Ishikawa (cell line): ENCODE measurements around the gene RPL14.

Source experiments
- CEBPB ChIP-seq: IDR thresholded peaks from 2 replicates; pipeline ENCODE4 v1.6.1; 2012
- CREB1 ChIP-seq: IDR thresholded peaks from 2 replicates; pipeline ENCODE4 v1.6.1; 2012; ENCODE audit warnings: low read depth
- EGR1 ChIP-seq: IDR thresholded peaks from 2 replicates; pipeline ENCODE4 v1.6.1; 2012
- EP300 ChIP-seq: IDR thresholded peaks from 2 replicates; pipeline ENCODE4 v1.6.1; 2012; ENCODE audit warnings: borderline replicate concordance
- FOXM1 ChIP-seq: IDR thresholded peaks from 2 replicates; pipeline ENCODE4 v1.6.1; 2012; ENCODE audit warnings: low read depth, borderline replicate concordance
- NFIC ChIP-seq: IDR thresholded peaks from 2 replicates; pipeline ENCODE4 v1.6.1; 2012
- RAD21 ChIP-seq: IDR thresholded peaks from 2 replicates; pipeline ENCODE4 v1.6.1; 2012; ENCODE audit warnings: low read depth
- TAF1 ChIP-seq: IDR thresholded peaks from 2 replicates; pipeline ENCODE4 v1.6.1; 2012; ENCODE audit warnings: low read depth, mild to moderate bottlenecking
- TCF12 ChIP-seq: IDR thresholded peaks from 2 replicates; pipeline ENCODE4 v1.6.1; 2012; ENCODE audit warnings: low read depth
- TEAD4 ChIP-seq: IDR thresholded peaks from 2 replicates; pipeline ENCODE4 v1.6.1; 2012
- YY1 ChIP-seq: IDR thresholded peaks from 2 replicates; pipeline ENCODE4 v1.6.1; 2012; ENCODE audit warnings: low read depth
- ZBTB7A ChIP-seq: IDR thresholded peaks from 2 replicates; pipeline ENCODE4 v1.6.1; 2012; ENCODE audit warnings: low read depth
- TF ChIP-seq, protein P1 (sequence below): IDR thresholded peaks from 2 replicates; pipeline ENCODE4 v1.6.1; 2012
- TF ChIP-seq, protein P2 (sequence below): IDR thresholded peaks from 2 replicates; pipeline ENCODE4 v1.6.1; 2012; ENCODE audit warnings: low read depth, mild to moderate bottlenecking
- TF ChIP-seq, protein P3 (sequence below): IDR thresholded peaks from 2 replicates; pipeline ENCODE4 v1.6.1; 2012

Gene RPL14

DNA sequence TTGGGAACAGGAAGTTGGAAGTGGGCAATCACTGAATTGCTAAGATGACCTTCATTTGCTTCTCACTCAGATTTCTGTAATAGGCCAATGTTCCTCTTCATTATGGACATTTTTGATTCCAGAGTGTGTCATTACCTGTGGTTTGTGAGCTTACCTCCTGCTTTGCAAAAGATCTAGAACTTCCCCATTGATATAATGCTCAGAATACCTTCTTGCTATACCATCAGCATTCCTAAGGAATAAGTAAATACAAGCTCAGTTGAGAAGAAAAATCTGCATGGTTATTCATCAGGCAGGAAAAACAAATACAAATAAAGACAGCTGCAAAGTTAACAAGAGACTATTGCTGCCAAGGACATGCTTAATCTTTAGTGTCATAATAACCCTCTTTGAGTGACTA is 5.6 kb upstream of the RPL14 start:
- TF ChIP-seq NFIC (no peak), EP300 (no peak)

DNA sequence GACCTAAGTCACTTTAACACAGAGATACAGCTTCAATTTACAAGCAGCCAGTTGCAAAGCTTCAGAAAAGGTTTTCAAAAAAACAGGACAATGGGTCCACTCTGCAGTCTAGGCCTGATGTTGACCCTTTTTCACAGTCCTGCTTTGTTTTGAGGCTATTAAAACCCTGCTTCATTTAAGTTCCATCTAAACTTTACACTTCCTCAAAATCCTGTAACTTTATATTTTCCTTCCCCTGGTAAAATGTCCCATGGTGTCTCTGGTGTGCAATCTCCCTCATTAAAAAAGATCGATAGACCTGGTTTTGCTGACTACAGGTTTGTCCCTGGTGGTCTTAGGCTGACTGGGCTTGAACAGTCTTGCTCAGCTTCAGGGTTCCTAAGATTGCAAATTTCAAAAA is 5.1 kb upstream of the RPL14 start:
- no peak for TF ChIP-seq FOXM1
- TF ChIP-seq, protein P1, sequence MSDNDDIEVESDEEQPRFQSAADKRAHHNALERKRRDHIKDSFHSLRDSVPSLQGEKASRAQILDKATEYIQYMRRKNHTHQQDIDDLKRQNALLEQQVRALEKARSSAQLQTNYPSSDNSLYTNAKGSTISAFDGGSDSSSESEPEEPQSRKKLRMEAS = no peak
- TF ChIP-seq TAF1 = no peak
- no peak for TF ChIP-seq TEAD4
- TF ChIP-seq NFIC = no peak
- no peak for TF ChIP-seq YY1
- TF ChIP-seq, protein P2, sequence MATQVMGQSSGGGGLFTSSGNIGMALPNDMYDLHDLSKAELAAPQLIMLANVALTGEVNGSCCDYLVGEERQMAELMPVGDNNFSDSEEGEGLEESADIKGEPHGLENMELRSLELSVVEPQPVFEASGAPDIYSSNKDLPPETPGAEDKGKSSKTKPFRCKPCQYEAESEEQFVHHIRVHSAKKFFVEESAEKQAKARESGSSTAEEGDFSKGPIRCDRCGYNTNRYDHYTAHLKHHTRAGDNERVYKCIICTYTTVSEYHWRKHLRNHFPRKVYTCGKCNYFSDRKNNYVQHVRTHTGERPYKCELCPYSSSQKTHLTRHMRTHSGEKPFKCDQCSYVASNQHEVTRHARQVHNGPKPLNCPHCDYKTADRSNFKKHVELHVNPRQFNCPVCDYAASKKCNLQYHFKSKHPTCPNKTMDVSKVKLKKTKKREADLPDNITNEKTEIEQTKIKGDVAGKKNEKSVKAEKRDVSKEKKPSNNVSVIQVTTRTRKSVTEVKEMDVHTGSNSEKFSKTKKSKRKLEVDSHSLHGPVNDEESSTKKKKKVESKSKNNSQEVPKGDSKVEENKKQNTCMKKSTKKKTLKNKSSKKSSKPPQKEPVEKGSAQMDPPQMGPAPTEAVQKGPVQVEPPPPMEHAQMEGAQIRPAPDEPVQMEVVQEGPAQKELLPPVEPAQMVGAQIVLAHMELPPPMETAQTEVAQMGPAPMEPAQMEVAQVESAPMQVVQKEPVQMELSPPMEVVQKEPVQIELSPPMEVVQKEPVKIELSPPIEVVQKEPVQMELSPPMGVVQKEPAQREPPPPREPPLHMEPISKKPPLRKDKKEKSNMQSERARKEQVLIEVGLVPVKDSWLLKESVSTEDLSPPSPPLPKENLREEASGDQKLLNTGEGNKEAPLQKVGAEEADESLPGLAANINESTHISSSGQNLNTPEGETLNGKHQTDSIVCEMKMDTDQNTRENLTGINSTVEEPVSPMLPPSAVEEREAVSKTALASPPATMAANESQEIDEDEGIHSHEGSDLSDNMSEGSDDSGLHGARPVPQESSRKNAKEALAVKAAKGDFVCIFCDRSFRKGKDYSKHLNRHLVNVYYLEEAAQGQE = no peak
- TF ChIP-seq, protein P3, sequence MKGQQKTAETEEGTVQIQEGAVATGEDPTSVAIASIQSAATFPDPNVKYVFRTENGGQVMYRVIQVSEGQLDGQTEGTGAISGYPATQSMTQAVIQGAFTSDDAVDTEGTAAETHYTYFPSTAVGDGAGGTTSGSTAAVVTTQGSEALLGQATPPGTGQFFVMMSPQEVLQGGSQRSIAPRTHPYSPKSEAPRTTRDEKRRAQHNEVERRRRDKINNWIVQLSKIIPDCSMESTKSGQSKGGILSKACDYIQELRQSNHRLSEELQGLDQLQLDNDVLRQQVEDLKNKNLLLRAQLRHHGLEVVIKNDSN = no peak
- TF ChIP-seq CEBPB = no peak
- TF ChIP-seq EP300 = no peak
- TF ChIP-seq TCF12 = no peak
- TF ChIP-seq EGR1 = no peak
- TF ChIP-seq CREB1 = no peak
- no peak for TF ChIP-seq ZBTB7A
- TF ChIP-seq RAD21 = no peak

DNA sequence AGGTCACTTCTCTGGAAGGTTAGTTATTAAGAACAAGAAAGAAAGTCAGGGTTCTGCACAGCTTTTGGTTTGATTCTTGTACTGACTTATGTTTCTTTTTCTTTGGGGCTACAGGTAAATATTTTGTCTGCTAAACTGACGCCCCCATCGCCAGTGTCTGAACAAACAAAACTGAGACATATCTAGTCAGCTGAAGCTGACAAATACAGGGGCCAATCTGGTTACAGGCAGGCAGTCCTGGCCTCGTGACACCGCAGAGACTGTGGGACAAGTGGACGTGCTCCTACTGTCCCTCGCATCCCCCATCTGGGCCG is 4.6 kb upstream of the RPL14 start:
- TF ChIP-seq YY1 (no peak), FOXM1 (no peak), NFIC (no peak), CEBPB (no peak), TCF12 (no peak), TEAD4 (no peak), ZBTB7A (no peak), EGR1 (no peak)
- TF ChIP-seq, protein P2 = no peak
- TF ChIP-seq, protein P1 = no peak
- TF ChIP-seq, protein P3 = no peak

DNA sequence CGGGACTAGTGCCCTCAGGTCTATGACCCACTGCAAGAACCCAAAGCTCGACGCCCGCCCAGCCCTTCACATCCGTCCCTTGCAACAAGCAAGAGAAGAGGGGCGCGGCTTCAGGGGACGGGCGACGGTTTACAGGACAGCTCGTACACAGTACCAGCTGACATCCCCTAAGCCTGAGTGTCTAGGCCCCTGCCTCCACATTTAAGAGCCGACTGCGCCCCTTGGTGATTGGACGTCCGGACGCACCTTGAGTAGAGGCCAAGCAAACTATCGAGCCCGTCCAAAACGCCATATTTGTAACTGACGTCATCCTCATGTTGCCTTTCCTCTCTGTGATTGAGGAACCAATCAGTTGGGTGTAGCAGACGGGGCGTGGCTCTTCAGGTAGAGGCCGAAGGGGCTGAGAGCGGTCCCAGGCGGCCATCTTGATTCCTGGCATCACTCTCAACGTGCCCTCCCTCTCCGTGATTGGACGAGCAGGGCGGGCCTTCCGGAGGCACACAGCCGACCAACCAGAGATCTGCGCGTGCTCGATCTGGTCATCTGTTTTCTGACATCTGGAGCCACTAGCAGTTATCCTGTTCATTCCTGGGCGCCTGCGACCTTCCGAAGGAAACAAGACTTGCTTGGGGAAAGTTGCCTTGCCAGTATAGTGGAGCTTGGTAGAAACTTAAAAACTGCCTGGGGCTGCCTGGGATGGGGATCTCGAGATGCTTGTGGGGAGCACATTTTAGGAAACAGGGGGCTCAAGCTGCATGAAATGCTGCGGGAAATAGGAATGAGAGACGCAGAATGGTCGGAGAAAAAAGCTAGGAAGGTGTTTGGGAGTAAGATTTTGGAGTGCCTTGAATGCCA is 4.0 kb upstream of the RPL14 start:
- TF ChIP-seq EGR1 (no peak; the same call in 1 of the 2 replicates), YY1 (peak; percentile 98), CREB1 (peak; percentile 62; the same call in 1 of the 2 replicates), TAF1 (peak; percentile 73), ZBTB7A (no peak), TCF12 (peak; percentile 37; the same call in 1 of the 2 replicates)
- TF ChIP-seq, protein P3 = peak; percentile 38; the same call in 1 of the 2 replicates
- TF ChIP-seq, protein P1 = peak; percentile 47

DNA sequence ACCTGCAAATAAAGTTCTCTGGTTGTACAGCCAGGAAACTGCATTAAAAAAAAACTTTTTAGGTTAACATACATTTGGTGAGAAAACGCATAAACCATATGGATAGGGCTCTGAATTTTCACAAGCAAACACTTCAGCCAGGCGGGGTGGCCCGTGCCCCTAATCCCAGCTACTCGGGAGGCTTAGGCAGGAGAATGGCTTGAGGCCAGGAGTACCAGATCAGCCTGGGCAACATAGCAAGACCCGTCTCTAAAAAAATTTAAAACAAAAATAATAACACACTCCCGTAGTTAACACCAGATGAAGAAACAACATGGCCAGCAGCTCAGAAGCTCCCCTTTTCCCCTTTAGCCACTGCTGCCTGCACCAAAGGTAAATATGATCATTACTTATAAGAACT is 3.2 kb upstream of the RPL14 start:
- no peak for TF ChIP-seq FOXM1
- no peak for TF ChIP-seq NFIC

DNA sequence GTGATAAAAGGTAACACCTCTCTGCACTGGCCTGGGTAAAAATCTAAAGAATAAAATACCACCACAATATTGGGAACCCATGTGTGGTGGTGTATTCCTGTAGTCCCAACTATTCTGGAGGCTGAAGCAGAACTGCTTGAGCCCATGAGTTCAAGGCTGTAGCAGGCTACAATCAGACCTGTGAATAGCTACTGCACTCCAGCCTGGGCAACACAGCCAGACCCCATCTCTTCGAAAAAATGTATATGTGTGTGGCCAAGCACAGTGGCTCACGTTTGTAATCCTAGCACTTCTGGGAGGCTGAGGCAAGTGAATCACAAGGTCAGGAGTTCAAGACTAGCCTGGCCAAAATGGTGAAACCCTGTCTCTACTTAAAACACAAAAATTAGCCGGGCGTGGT is 1.8 kb upstream of the RPL14 start:
- TF ChIP-seq ZBTB7A = no peak
- no peak for TF ChIP-seq EGR1
- no peak for TF ChIP-seq TAF1
- TF ChIP-seq, protein P3 = no peak
- TF ChIP-seq CEBPB = no peak
- no peak for TF ChIP-seq TEAD4
- no peak for TF ChIP-seq EP300
- no peak for TF ChIP-seq TCF12
- TF ChIP-seq, protein P2 = no peak
- TF ChIP-seq FOXM1 = no peak
- no peak for TF ChIP-seq YY1
- no peak for TF ChIP-seq NFIC
